ENCODE measurements around the gene VPS35L.
"Not testable (repeated sequence)": the region's sequence is repeated elsewhere in the genome, so short reads cannot be mapped to it uniquely, and the experiment has no call there.

VPS35L gene

DNA sequence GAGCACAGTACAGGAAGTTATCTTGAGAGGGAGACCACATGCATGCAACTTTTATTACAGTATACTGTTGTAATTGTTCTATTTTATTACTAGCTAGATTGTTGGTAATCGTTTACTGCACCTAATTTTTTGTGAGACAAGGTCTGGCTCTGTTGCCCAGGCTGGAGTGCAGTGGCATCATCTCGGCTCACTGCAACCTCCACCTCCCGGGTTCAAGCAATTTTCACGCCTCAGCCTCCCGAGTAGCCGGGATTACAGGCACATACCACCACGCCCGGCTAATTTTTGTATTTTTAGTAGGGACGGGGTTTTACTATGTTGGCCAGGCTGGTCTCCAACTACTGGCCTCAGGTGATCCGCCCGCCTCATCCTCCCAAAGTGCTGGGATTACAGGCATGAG lies 161.2 kb downstream of the VPS35L start:
- not testable (repeated sequence) for DNase-seq

DNA sequence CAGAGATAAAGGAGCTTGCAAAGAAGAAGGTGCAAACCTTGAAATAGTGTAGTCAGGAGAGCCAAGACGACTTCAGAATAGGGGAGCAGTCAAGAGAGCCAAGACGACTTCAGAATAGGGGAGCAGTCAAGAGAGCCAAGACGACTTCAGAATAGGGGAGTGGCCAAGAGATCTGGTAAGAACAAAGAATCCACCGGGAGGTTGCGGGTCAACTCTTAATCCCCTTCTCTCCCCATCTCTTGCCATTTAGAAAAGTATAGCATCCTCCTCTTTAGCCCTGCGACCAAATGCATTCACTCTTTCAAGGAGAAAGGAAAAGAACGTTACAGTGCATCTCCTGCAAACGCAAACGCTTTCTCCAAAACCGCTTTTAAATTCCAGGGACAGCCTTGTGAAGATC lies 161.8 kb downstream of the VPS35L start:
- no peak for DNase-seq

DNA sequence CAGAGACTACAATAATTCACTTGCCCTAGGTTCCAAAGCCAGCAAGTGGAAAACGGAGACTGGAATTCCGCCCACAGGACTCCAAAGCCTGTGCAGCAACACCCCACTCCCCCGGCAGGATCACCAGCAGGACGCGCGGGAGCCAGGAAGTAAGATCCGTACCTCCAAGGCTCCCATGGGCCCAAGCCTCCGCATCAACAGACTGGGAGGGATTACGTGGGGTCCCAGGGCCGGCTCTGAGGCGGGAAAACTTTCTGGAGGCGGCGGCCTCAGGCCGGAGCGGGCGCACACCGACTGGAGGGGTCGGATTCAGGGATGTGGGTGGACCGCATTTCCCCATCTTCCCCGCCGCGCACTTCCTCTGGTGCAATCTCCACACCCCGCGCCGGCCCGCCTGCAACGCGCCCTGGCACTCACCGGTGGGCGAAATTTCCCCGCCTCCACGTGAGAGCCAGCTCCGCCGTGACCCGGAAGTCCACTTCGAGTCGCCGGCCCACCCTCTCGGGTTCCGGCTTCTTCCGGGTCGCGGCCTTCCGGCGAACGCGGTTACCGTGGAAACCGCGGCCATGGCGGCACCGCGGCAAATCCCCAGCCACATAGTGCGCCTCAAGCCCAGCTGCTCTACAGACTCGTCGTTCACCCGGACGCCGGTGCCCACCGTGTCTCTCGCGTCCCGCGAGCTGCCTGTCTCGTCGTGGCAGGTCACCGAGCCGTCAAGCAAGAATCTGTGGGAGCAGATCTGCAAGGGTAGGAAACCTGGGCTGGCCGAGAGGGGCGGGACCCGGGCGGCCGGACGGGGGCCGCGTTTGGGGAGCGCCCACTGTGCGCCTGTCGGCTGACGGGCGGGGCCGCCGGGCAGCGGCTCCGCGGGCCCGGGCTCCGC lies 162.5 kb downstream of the VPS35L start, which contains the start of the genes IQCK and KNOP1:
Gene IQCK, plus strand, starts transcription at position 531 of the 883 bp plus-strand sequence. Its CDS starts 36 bp downstream, at position 567.
Gene KNOP1, minus strand, starts transcription at position 487 of the 883 bp plus-strand sequence. CDS start 3,192 bp downstream, outside the sequence.
- peak; percentile 88 for DNase-seq

DNA sequence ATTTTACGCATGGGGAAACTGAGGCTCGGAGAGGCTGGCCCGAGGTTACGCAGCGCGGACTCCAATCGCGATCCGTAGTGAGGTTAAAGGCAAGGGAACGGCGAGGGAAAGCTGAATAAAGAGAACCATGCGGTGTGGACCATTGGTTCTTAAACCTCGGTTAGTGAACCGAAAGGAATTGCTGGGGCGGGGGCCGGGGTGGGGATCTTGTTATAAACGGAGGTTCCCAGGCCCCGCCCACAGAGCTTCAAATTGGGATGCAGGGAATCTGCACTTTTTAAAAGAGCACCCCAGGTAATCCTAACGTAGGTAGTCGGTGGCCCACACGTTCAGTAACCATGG lies 163.1 kb downstream of the VPS35L start:
- DNase-seq = no peak

DNA sequence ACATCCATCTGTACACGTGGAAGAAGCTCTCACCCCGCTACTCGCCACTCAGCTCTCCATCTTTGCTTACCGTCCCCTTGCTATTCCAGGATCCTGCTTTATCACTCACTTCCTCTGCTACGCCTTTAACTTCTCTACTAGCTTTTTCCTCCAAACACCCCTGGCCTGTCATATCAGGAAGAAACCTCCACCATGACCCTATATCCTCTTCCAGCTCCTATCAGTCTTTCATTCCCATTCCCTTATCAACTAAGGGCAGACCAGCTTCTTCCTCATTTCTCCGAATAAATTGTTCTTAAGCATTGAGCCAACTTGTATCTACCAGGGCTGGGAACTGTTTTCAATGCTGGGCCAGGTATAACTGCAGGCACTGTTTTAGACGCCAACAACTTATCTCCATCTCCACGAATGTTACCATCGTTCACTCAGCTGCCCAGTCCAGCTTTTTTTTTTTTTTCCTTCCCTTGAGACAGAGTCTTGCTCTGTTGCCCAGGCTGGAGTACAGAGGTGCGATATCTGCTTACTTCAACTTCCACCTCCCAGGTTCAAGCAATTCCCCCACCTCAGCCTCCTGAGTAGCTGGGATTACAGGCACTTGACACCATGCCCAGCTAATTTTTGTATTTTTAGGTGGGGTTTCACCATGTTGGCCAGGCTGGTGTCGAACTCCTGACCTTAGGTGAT lies 166.9 kb downstream of the VPS35L start:
- DNase-seq = no peak

DNA sequence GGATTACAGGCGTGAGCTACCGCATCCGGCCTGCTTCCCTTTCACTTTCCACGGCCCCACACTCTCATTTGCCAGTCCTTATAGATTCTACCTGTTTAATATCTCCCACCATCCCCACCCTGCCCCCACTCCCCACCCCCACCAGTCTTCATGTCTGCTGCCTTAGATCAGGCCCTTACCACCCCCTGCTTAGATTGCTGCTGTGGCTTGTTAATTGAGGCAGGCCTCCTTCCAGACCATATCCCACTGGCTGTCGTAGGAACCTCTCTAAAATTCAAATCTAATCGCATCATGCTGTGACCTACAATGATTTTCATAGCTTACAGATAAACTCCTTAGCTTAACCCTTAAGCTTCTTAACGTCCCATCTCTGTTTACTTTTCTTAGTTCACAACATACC lies 167.5 kb downstream of the VPS35L start:
- DNase-seq = no peak

DNA sequence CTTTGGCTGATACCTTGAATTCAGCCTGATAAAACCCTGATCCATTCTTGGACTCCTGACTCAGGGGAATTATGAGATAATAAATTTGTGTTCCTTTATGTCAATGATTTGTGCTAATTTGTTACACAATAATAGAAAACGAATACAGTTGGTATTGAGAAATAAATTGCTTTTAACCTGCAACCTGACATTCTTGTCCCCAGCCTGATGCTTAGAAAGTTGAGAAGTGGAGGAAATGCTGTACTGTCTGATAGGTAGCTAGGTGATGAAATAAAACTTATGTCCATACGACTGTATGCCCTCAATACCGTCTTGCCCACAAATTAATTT lies 173.1 kb downstream of the VPS35L start:
- no peak for DNase-seq

DNA sequence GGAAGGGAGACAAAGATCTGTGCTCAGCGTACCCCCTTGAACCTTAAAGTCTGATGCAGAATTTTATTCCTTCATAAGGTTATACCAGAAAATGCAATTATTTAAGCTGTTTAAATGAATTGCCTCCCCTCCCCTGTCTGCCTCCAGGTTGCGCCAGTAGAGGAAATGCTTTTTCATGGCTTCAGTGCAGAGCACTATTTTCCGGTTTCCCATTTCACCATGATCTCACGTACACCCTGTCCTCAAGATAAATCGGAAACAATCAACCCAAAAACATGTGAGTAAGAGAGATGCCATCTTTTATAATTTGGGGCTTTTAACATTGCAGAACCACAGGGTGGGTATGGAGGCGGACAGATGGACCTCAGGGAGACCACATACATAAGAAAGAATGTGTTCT lies 178.0 kb downstream of the VPS35L start:
- DNase-seq = no peak

DNA sequence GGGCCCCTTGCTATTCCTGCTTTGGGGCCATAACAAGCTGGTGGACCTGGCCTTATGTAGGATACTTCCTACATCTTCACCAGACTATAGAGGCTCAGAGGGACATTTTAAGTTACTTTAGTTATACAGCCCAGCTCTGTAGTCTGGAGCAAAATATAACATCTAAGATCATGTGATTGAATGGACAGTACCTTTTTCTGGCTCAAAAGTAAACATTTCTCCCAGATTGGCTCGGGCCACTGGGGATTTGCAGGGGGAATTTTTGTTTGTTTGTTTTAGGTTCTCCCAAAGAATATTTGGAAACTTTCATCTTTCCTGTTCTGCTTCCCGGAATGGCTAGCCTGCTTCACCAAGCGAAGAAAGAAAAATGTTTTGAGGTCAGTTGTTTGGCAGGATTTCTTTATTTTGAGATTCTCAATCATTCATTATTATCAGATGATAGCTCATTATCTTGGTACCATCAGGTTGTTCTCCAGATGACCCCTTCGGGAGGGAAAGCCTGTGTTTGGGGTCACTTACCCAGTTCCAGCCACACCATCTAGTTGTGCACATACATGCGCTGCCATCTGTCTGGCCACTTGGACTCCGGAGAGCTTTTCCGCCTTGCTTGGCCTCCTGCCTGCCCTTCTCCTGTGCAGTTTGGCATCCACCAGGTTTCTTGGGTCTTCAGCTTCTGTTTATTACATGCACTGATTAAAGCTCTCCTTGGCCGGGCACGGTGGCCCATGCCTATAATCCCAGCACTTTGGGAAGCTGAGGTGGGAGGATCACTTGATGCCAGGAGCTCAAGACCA lies 179.8 kb downstream of the VPS35L start:
- DNase-seq = no peak

DNA sequence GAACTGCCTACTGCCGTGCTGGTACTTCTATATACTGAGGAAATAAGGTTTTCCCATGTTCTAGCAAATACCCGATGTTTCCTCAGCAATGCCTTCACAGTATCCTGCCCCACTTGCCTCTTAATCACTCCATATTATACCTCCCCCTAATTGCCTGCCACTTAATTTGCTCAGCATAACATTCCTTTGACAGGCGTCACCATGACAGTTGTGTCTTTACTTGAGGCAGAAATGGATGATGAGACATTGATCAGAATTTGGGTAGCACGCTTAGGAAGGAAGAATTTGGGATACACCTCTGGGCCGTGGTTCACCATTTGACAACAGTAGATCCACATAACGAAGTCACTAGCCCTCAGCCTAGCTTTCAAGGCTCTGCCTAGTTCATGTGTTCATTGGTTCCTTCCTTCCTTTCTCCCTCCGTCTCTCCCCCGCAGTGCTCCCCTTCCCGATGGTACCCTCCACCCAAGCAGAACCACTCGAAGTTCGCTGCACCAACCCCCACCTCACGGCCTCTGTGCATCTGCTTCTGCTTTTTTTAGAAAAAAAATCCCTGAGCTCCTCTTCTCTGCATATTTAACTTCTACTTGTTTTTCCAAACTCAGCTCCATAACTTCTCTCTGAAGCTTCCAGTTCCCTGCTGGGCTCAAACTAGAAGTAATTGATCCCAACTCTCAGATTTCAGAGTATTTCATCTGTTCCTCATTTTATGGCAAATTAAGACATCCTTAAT lies 182.0 kb downstream of the VPS35L start:
- no peak for DNase-seq

DNA sequence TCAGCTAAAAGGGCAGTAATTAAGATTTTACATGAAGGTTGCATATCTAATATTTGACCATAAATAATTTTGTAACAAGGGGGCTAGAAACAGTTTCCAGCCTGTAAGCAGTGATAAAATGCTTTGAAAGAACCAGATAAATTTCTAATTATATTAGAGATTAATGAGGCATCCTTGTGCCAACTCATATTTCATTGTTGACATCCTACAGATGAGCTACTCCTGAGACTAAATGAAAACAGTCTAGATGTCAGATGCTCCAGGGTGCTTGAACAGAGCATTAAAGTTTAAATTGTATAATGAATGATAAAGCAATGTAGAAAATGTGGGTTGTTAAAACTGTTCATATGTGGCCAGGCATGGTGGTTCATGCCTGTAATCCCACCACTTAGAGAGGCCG lies 185.9 kb downstream of the VPS35L start:
- DNase-seq = no peak

DNA sequence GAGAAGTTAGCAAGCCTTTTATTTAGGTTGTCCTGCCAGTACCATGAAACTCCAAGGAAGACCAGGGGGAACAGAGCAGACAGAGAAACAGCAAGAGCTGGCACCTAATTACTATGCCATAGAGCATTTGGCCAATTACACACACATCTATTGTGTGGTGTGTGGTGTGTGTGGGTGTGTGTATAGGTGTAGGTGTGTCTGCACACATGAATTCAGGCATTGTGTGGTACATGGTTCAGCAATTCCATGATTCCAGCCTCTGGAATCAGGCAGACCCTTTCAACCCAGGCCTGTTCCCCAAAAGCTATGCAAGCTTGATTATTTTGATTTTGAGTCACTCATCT lies 188.3 kb downstream of the VPS35L start:
- DNase-seq = no peak

DNA sequence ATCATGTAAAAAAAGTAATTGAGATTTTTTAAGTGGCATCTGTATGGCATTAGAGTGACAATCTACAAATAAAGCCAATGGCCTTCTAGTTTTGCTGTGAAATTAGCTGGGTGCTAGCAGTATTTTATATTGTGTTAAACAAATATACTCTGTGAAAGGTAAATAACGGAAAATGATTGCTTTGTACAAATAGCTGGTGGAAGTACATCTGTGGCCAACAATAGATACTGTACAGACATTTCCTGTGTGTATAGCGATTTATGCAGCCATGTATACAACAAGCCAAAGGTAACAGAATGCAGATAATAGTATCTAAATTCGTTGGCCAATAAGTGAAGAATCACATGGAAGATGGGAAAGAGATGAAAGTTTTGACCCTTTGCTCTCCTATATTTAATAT lies 189.2 kb downstream of the VPS35L start:
- DNase-seq = peak; percentile 41

DNA sequence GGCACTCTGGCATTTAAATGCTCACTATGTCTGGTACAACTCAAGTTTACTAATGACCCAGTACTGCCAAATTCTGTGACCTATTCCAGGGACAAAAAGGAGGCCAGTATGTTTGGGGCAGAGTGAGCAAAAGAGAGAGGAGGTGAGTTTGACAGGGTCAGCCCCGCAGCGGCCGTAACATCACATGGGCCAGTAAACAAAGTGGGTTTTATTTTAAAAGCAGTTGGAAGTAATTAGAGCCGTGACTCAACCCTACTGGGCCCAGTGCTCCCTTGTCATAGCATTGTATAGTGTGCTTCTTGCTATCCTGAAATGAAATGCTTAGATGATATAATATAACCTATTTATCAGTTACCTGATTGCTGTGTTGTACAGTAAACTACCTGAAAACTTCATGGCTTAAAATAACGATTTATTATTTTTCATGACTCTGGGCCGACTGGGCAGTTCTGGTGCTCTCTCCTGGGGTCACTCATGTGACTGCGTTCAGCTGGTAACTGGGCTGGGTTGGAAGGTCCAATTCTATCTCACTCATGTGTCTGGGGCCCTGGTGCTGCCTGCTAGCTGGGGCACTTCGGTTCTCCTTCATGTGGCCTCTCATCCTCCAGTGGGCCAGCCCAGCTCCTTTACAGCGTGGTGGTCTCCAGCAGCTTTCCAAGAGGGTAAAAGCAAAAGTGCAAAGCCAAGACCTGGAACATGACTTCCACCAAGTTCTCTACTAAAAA lies 189.9 kb downstream of the VPS35L start:
- DNase-seq = no peak

DNA sequence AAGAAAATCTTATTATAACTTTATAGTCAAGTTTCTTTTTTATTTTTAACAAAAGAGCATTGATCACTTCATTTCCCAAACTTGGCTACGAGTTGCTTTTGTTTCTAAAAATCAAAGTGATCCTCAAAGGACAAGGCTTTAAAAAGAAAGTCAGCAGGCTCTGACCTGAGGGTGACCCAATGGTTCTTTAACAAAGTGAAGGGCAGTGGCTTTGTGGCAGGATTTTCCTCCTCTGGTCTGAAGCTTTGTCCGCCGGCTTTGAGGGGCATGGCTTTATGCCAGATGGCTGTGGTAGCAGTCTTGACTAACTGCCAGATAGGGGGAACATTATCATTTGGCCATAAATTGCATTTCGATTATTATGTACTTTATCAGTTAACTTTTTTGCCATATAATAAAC lies 191.1 kb downstream of the VPS35L start:
- DNase-seq = no peak

DNA sequence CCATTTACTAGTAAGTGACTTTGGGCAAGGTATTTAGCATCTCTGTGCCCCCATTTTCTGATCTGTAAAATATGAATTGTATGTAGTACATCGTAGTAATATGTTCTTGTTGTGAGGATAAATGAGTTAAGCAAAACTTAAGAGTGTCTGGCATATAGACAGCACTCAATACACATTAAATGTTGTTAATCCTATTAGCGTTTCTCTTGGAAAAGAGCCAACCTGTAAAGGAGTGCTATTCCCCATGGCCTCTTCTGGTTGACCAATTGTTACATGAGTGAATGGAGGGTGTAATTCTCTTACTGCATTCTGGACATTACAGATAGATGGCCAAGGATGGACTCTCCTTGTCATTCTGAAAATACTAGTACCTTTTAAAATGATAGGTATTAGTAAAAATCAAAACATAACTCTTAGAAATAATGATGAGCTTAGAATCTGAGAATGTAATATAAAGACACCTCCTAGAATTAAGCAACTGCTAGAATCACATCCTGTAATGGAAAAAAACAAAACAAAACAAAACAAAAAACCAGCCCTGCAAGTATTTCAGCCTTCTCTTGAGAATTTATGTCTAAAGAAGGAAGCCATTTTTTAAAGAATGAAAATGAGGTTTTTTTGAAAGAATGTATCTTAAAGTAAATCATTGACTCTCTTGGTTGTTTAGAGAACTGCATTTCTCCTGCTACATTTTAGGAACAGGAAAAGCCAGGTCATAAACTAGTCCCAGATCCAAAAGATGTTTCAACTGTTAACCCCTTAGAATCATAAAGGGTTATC lies 193.1 kb downstream of the VPS35L start:
- DNase-seq = no peak

DNA sequence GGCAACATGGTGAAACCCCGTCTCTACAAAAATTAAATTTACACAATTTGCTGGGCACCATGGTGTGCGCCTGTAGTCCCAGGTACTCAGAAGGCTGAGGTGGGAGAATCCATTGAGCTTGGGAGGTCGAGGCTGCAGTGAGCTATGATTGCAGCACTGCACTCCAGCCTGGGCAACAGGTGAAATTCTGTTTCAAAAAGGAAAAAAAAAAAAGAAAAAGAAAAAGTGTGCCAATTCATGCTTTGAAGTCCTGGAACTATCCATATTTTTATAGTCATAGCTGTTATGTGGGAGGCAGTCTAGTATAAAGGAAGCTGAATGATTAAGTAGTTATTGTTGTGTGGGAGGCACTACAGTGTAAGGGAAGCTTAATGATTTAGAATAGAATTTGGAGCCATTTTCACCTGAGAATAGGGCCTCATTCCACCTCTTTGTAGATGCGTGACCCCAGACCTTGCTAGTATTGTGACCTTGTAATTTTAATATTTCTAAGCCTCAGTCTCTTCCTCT lies 194.1 kb downstream of the VPS35L start:
- DNase-seq = no peak
